Measurements from ENCODE around the gene ADAMTSL1. TPM values are rescaled to one million over a fixed set of nuclear protein-coding genes. Genes with fewer than 3 reads are reported as not detected.
A peak's percentile ranks its signal among the peaks of the same experiment; 100 is the strongest.

Gene ADAMTSL1
- total and polyA plus RNA-seq, 2 of the 8 experiments (the other 6 are each of a cell fraction or from before 2014, with no cell fraction given), result 0.84 to 1.1 TPM

- ChIA-PET CTCF (ENCODE audit: partially characterized antibody) (interaction anchor here (1.7 to 1.9 kb wide), 2 partner anchors 14 to 84 kb away, joined by 4 to 5 read pairs; no protein-coding TSS in a partner anchor), POLR2A (ENCODE audit: partially characterized antibody) (no interaction called here)
- H2BK15ac ChIP-seq (ENCODE audit: low read length), result no peak overlapping the region
- no peak overlapping the region for H2BK5ac ChIP-seq (ENCODE audit: low read depth, low read length)
- no peak overlapping the region for H3K4me2 ChIP-seq (ENCODE audit: insufficient read depth in 1 of 2, low read depth in 2 of 2, low read length in 2 of 2)
- H4K91ac ChIP-seq (replicated peaks; ENCODE audit: insufficient read length, low read length), result no peak overlapping the region
- no peak overlapping the region for H2BK20ac ChIP-seq (ENCODE audit: low read length)
- H3K4me1 ChIP-seq (replicated peaks in 1 of 4; ENCODE audit: control insufficient read depth in 3 of 4, insufficient read depth in 4 of 4, low read length in 3 of 4), result no peaks in the 10 kb centered on the region
- WGBS, 2 experiments (ENCODE audit: extremely low coverage in 1 of 2, insufficient coverage in 1 of 2, insufficient read length in 1 of 2, insufficient replicate concordance in 2 of 2, low coverage in 1 of 2, low lambda C conversion rate in 2 of 2, missing lambda C conversion rate in 1 of 2), result 92% methylated on average over 11 of the region's 11 CpGs; no CpG with 5 or more reads in 1 of the 2 experiments
- H3K23me2 ChIP-seq (ENCODE audit: low read depth, low read length), result no peaks in the 10 kb centered on the region
- H2AK5ac ChIP-seq (ENCODE audit: low read depth, low read length), result no peak overlapping the region; the same call in 1 of the 2 replicates
- no peak overlapping the region for H3K9ac ChIP-seq (replicated peaks in 1 of 4; ENCODE audit: extremely low read depth in 1 of 4, low read depth in 3 of 4, low read length in 3 of 4)
- no peak overlapping the region for H3K4me3 ChIP-seq (ENCODE audit: extremely low read depth in 1 of 4, insufficient read depth in 2 of 4, low read depth in 3 of 4, low read length in 4 of 4)
- H3K56ac ChIP-seq (replicated peaks; ENCODE audit: insufficient read length, low read depth, low read length), result no peak overlapping the region
- no peaks in the 10 kb centered on the region for H3K27me3 ChIP-seq (replicated peaks in 1 of 4; ENCODE audit: control insufficient read depth in 3 of 4, extremely low read depth in 1 of 4, insufficient read depth in 3 of 4, low read length in 3 of 4)
- peak overlapping the region; percentile 35; the same call in 1 of the 2 replicates for H4K8ac ChIP-seq (ENCODE audit: extremely low read depth, insufficient read depth, low read length)
- DNase-seq (ENCODE audit: low read depth in 1 of 2, low spot score in 2 of 2) (no peak), FAIRE-seq (no peak)
- H3K79me2 ChIP-seq (ENCODE audit: control insufficient read depth in 1 of 2, insufficient read depth in 2 of 2, low read length in 2 of 2), result no peaks in the 10 kb centered on the region
- H3K79me1 ChIP-seq (ENCODE audit: low read depth, low read length), result no peaks in the 10 kb centered on the region
- no peaks in the 10 kb centered on the region for H4K20me1 ChIP-seq (replicated peaks in 1 of 2; ENCODE audit: control insufficient read depth in 1 of 2, insufficient read depth in 2 of 2, low read length in 2 of 2)
- no peaks in the 10 kb centered on the region for H3K36me3 ChIP-seq (ENCODE audit: control insufficient read depth in 2 of 4, insufficient read depth in 4 of 4, low read length in 3 of 4)
- H3K9me3 ChIP-seq (ENCODE audit: insufficient read depth in 2 of 2, low read depth in 1 of 2, low read length in 1 of 2), result peaks cover 6 to 9% of the 10 kb centered on the region in 2 experiments; a peak in 3 of 4 replicates
- H3K27ac ChIP-seq (ENCODE audit: low read depth, low read length), result no peak overlapping the region
- no peak overlapping the region for H3K4ac ChIP-seq (replicated peaks; ENCODE audit: insufficient read length, low read depth, low read length)
- no peak overlapping the region for H2BK12ac ChIP-seq (ENCODE audit: low read depth, low read length)
- no peak overlapping the region; the same call in 1 of the 2 replicates for H2AFZ ChIP-seq (ENCODE audit: low read length)
- H3K14ac ChIP-seq (ENCODE audit: insufficient read length), result no peak overlapping the region
- no peak overlapping the region for H2BK120ac ChIP-seq (replicated peaks; ENCODE audit: low read depth, low read length)
- H3K18ac ChIP-seq (ENCODE audit: extremely low read depth, low read length), result no peak overlapping the region
- H4K5ac ChIP-seq (ENCODE audit: insufficient read length, low read depth, low read length), result no peak overlapping the region
- no peak overlapping the region for H3K23ac ChIP-seq (ENCODE audit: insufficient read length)
- TF ChIP-seq BRCA1 (IDR thresholded peaks at IDR 0.05; ENCODE audit: low read depth, low read length), result no peak
- no peak for TF ChIP-seq POU5F1 (IDR thresholded peaks at IDR 0.05; ENCODE audit: low read depth, low read length)
- no peak for TF ChIP-seq ATF3 (IDR thresholded peaks at IDR 0.05; ENCODE audit: insufficient read depth, low read depth, low read length)
- TF ChIP-seq SIRT6 (IDR thresholded peaks at IDR 0.05; ENCODE audit: low read length), result no peak
- no peak for TF ChIP-seq RFX5 (IDR thresholded peaks at IDR 0.05; ENCODE audit: borderline replicate concordance, low read depth, low read length)
- TF ChIP-seq POLR2A (IDR thresholded peaks at IDR 0.05; ENCODE audit: control extremely low read depth in 1 of 2, low read depth in 2 of 2, low read length in 2 of 2), result no peak
- TF ChIP-seq JUND (IDR thresholded peaks at IDR 0.05; ENCODE audit: low read length), result no peak
- TF ChIP-seq CTBP2 (IDR thresholded peaks at IDR 0.05; ENCODE audit: borderline replicate concordance, insufficient read depth, insufficient read length, low read length), result no peak
- no peak for TF ChIP-seq HDAC6 (IDR thresholded peaks at IDR 0.05; ENCODE audit: low read depth, low read length)
- TF ChIP-seq EP300 (IDR thresholded peaks at IDR 0.05; ENCODE audit: borderline replicate concordance in 1 of 2, low read depth in 2 of 2, low read length in 2 of 2), result no peak
- TF ChIP-seq YY1 (IDR thresholded peaks at IDR 0.05; ENCODE audit: low read depth, low read length), result no peak
- TF ChIP-seq CHD2 (IDR thresholded peaks at IDR 0.05; ENCODE audit: low read length), result no peak
- no peak for TF ChIP-seq TEAD4 (IDR thresholded peaks at IDR 0.05; ENCODE audit: low read depth, low read length)
- no peak for TF ChIP-seq GTF2F1 (IDR thresholded peaks at IDR 0.05; ENCODE audit: borderline replicate concordance, low read depth, low read length)
- no peak for TF ChIP-seq SRF (IDR thresholded peaks at IDR 0.05; ENCODE audit: low read depth, low read length)
These were observed 232.7 kb downstream of the ADAMTSL1 start for GRCh38 chr9:18706648-18707047.

Data from H1 (cell line).